ENCODE measurements around the gene ITM2C.

GRCh38 chr2:230877759-230878598 lies 13.2 kb downstream of the ITM2C start:
- TF ChIP-seq, protein P1, sequence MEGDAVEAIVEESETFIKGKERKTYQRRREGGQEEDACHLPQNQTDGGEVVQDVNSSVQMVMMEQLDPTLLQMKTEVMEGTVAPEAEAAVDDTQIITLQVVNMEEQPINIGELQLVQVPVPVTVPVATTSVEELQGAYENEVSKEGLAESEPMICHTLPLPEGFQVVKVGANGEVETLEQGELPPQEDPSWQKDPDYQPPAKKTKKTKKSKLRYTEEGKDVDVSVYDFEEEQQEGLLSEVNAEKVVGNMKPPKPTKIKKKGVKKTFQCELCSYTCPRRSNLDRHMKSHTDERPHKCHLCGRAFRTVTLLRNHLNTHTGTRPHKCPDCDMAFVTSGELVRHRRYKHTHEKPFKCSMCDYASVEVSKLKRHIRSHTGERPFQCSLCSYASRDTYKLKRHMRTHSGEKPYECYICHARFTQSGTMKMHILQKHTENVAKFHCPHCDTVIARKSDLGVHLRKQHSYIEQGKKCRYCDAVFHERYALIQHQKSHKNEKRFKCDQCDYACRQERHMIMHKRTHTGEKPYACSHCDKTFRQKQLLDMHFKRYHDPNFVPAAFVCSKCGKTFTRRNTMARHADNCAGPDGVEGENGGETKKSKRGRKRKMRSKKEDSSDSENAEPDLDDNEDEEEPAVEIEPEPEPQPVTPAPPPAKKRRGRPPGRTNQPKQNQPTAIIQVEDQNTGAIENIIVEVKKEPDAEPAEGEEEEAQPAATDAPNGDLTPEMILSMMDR (conservative IDR thresholded peaks at IDR 0.05; ENCODE audit: low read length) = no peak
- TF ChIP-seq EZH2phosphoT487 (IDR thresholded peaks at IDR 0.05; ENCODE audit: borderline replicate concordance) = no peak
